HG02623 (cell line): ENCODE measurements around the gene ZC3H11A.
"Not testable (repeated sequence)": the region's sequence is repeated elsewhere in the genome, so short reads cannot be mapped to it uniquely, and the experiment has no call there.

ENCODE experiments used
- ATAC-seq: cut with Tn5 transposase; IDR thresholded peaks from one replicate; pipeline ENCODE4 v1.9.1; 2021; ENCODE audit warnings: moderate library complexity; ENCODE audit not compliant: unreplicated experiment

Gene ZC3H11A

GRCh38 chr1:203795441-203796235, at the start of gene ZC3H11A, which contains the start of gene ZBED6:
ZC3H11A (plus strand) TSS chr1:203795623; CDS start chr1:203817071, 21,448 bp downstream.
ZBED6 (plus strand) TSS chr1:203795623; CDS start chr1:203797523, 1,900 bp downstream.
- peak; percentile 94 for ATAC-seq

- ATAC-seq: no peak
Observed at GRCh38 chr1:203746281-203746680, 49.1 kb upstream of the ZC3H11A start.

GRCh38 chr1:203751051-203751450, 44.4 kb upstream of the ZC3H11A start:
- ATAC-seq: no peak

- ATAC-seq: not testable (repeated sequence)
Observed at GRCh38 chr1:203751618-203752361, 43.6 kb upstream of the ZC3H11A start.

- ATAC-seq: peak; percentile 69
Observed at GRCh38 chr1:203754455-203754864, 41.0 kb upstream of the ZC3H11A start.

GRCh38 chr1:203756036-203756435, 39.4 kb upstream of the ZC3H11A start:
- no peak for ATAC-seq

GRCh38 chr1:203758749-203759148, 36.7 kb upstream of the ZC3H11A start:
- ATAC-seq: not testable (repeated sequence)

GRCh38 chr1:203760506-203760905, 34.9 kb upstream of the ZC3H11A start:
- ATAC-seq: no peak

- ATAC-seq: not testable (repeated sequence)
Observed at GRCh38 chr1:203761958-203762357, 33.5 kb upstream of the ZC3H11A start.

GRCh38 chr1:203763505-203763904, 31.9 kb upstream of the ZC3H11A start:
- ATAC-seq: no peak

GRCh38 chr1:203764105-203765028, 31.1 kb upstream of the ZC3H11A start:
- ATAC-seq: no peak

- no peak for ATAC-seq
Observed at GRCh38 chr1:203765029-203765837, 30.2 kb upstream of the ZC3H11A start, which contains the start of gene LAX1. LAX1 (plus strand) TSS chr1:203765183; CDS start chr1:203765566, 383 bp downstream.

GRCh38 chr1:203768256-203768655, 27.2 kb upstream of the ZC3H11A start:
- no peak for ATAC-seq

- no peak for ATAC-seq
Observed at GRCh38 chr1:203769505-203770343, 25.7 kb upstream of the ZC3H11A start.

GRCh38 chr1:203771901-203772301, 23.5 kb upstream of the ZC3H11A start:
- no peak for ATAC-seq

GRCh38 chr1:203772836-203773235, 22.6 kb upstream of the ZC3H11A start:
- no peak for ATAC-seq

GRCh38 chr1:203776636-203777035, 18.8 kb upstream of the ZC3H11A start:
- ATAC-seq: no peak

- ATAC-seq: no peak
Observed at GRCh38 chr1:203777596-203777995, 17.8 kb upstream of the ZC3H11A start.

- ATAC-seq: no peak
Observed at GRCh38 chr1:203778146-203778545, 17.3 kb upstream of the ZC3H11A start.
